NCI-H446 treated with DMSO at 0.1 percent for 48 hours (cell line): ENCODE measurements around the gene MED31.
"Not testable (repeated sequence)": the region's sequence is repeated elsewhere in the genome, so short reads cannot be mapped to it uniquely, and the experiment has no call there.

Source experiments
- DNase-seq: peaks from one replicate; lab custom pipeline; 2025; lab: John Stamatoyannopoulos, UW

MED31 gene

DNA sequence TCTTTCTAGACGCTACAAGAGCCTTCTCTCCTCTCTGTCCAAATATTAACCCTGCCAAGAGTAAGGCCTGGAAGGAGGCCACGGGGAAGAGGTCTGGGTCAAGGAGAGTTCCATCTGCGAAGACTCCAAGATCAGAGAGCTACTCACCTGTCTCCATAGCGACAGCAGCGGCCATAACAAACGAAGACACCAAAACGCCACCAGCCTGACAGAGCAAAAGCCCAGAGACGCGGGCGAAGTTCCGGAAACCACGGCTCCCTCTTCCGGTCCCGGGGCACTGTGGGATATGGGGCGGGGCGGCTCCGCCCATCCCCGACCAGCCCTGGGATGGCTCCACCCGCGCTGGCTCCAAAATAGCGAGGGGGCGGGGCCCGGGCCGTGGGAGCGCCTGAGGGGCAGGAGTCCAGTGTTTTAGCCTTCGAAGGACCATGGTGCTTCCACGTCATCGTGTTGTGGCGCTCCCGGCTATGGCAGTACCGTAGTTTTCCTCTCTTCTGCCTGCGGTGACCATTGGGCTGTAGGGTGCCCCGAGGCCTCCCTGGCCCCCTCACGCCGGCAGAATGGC, at the start of gene MED31, which contains the start of gene C17orf100:
MED31 (minus strand) TSS at position 252 of the 565 bp plus-strand sequence; CDS start at position 175, 77 bp downstream.
C17orf100 (plus strand) TSS at position 409 of the 565 bp plus-strand sequence; CDS start at position 561, 152 bp downstream.
- peak; percentile 86 for DNase-seq

DNA sequence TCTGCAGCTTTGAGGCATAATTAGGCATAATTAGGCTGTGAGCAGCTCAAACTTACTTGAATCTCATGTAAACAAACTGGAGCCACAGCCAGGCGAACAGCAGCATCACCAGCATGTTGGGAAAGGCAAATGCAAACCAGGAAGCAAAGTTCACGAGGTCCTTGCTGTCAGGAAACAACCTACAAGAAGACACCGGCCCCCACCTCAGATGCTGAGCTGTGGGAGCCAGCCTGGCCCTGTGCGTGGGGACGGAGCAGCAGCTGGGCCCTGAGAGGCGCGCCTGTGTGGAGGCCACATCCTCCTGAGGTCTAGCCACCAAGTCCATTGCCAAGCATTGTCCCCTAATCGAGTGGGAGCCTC, 49.5 kb upstream of the MED31 start:
- DNase-seq, result no peak

DNA sequence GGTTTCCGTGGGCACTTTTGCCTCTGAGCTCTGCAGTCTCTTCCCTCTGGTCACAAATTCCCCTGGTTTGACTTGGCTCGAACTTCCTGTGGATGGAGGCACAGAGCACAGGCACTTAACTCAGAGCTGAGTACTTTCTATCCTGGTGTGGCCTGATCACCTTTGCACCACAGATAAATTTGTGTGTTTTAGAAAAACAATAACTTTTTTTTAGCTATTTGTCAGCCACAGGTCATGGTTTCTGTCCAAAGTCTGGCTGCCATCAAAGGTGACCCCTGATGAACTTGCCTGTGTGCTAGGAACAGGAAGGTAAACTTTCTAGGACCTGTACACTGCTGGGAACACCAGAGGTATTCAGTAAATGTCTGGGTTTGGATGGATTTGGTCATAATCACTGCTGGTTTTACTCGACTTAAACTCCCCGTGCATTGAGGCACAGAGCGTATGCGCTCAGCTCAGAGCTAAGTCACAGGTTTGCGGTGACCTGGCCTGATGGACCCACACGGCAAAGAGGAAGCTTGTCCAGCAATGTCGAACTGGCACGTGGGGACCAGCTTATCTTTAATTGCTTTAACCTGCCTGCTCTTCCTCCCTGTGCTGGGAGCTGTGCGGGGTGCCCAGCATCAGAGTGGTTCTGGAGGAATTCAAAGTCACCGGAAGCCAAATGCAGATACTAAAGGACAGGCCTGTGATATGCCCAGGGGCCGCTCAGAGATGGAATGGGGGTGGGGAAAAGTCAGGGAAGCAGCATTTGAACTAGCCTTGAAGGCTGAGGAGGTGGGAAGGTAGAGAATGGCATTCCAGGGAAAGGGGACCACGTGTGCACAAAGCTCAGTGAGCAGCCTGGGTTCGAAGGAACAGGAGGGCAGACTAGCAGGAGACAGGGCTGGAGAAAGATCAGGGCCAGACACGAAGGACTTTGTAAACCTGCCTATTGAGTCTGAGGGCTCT, 48.9 kb upstream of the MED31 start:
- no peak for DNase-seq

DNA sequence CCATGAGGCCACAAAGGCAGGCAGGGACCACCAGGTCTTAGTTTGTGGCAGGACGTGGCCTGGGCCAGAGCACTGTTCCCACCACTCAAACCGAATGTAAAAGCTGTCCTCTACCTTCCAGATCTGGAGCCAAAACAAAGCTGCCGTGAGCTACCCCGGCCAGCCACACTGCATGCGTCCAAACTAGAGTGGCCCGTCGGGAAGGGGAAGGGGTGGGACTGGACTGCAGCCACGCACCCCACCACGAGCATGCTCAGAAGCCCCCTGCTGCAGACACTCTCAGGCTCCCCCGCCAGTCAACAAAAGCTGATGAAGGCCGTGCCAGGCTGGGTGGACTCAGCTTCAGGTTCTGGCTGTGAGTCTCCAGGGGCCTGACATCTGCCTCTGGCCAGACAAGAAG, 46.6 kb upstream of the MED31 start:
- DNase-seq, result no peak

DNA sequence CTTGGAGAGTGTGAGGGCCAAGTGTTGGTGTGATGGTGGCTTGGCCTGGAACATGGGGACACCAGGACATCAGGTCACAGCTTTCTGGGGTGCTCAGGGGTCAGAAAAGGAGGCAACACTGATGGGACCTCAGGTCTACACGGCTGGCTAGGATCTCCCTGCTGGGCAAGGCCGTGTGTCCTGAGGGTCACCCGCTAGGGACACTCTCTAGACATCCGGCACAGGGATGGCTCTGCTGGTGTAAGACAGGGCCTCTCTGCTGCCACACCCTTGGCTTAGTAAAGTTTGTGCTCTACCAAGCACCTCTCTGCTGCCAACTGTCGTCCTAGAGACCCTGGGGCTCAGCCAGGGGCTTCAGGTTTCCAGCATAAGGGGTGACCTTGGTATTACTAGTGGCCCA, 45.5 kb upstream of the MED31 start:
- DNase-seq, result no peak

DNA sequence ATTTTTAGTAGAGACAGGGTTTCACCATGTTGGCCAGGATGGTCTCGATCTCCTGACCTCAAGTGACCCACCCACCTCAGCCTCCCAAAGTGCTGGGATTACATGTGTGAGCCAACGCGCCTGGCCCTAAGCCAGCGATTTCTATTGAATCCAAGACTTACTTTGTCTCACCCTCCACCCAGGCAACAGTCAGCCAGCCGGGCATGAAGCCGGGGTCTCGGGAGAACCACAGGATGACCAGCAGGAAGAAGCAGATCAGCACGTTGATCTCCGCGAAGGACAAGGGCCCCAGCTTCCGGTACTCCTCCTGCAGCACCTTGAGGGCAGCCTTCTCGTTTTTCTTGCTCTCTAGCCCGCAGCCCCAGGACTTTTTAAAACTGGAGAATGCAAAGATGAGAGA, 44.2 kb upstream of the MED31 start:
- no peak for DNase-seq

DNA sequence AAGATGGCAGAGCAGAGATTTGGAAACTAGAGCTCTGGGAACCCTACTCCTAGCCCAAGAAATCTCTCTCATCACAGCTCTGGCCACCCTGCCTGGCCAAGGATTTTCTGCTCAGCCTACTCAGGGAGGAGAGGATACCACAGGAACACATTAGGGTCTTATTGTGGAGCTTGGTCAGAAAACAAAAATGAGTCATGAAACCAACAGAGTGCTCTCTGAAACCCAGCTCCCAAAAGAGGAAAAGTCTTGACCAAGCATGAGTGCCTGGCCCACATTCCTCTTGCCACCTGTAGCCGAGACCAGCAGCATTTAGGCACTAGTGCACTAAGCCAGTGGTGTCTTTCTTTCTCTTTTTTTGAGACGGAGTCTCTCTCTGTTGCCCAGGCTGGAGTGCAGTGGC, 43.6 kb upstream of the MED31 start:
- no peak for DNase-seq

DNA sequence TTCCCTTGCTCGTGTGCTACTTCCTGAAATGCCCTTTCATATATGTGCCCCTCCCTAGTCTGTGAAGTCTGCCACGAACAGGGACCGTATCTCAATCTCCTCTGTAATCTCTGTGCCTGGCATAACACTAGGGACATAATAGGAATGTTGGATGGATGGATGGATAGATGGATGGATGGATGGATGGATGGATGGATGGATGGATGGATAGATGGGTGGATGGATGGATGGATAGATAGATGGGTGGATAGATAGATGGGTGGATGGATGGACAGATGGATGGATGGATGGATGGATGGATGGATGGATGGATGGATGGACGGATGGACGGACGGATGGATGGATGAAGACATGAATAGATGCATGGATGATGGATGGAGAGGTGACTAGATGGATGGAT, 40.6 kb upstream of the MED31 start:
- not testable (repeated sequence) for DNase-seq

DNA sequence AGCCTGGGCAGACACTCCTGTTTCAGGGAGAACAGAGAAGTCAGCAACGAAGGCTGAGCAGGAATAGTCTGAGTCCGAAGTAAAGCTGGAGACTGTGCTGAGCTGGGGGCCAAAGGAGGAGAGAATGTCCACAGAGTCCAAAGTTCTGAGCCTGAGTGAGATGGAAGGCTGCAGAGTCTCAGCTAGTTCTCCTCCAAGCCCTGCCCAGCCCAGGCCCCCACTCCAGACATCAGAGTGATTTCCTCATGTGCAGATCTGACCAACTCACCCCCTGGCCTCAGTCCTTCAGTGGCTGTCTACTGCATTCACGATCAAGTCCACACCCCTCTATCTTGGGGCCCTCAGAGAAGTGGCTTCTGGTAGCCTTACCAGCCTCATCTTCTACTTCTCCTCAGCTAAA, 40.1 kb upstream of the MED31 start:
- DNase-seq, result no peak

DNA sequence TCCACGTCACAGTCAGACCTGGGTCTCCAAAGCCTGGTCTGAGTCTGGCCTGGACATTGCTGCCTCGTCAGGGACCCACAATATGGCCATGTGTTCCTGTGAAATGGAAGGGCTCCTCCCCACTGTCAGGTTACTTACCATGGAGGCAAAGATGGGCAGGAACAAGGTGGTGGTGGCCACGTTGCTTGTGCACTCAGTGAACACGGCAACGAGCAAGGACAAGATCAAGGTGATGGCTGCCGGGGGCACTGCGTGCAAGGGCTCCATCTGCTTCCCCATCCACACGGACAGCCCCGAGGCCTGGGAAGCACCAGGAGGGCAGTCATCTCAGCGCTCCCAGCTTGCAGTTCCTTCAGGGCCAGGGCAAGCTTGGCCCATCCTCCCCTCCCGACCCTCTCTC, 39.2 kb upstream of the MED31 start:
- no peak for DNase-seq

DNA sequence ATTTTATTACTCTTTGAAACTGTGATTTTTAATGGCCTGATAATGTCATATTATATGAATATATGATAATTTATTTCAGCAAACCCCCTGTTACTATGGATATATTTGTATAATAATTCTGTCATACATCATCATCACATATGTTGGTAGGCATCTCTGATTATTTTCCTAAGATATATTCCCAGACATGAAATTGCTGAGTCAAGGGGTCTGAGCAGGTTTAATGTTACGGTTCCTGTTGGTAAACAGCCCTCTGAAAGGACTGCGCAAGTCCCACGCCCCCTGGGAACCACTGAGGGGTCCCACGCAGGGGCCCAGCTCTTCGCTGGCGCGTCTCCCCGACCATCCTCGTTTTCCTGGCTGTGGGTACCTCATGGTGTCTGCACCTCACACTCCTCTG, 37.5 kb upstream of the MED31 start:
- DNase-seq, result no peak

DNA sequence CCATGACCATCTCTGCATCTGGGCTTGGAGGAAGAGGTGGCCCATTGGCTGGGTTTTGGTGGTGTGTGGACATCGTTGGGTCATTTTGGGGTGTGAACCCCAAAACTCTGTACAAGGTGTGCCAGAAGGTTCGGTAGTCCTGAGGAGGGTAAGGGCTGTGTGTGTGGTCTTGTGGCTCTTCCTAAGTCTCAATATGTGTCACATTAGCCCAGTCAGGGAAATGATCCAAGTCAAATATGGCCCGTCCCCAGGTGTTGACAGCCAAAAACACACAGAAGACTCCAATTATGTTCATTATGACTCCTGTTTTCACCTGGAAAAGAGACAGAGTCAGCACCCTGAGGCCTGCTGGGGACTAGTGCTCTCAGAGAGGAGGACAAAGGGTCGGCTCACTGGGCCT, 34.6 kb upstream of the MED31 start:
- DNase-seq, result no peak

DNA sequence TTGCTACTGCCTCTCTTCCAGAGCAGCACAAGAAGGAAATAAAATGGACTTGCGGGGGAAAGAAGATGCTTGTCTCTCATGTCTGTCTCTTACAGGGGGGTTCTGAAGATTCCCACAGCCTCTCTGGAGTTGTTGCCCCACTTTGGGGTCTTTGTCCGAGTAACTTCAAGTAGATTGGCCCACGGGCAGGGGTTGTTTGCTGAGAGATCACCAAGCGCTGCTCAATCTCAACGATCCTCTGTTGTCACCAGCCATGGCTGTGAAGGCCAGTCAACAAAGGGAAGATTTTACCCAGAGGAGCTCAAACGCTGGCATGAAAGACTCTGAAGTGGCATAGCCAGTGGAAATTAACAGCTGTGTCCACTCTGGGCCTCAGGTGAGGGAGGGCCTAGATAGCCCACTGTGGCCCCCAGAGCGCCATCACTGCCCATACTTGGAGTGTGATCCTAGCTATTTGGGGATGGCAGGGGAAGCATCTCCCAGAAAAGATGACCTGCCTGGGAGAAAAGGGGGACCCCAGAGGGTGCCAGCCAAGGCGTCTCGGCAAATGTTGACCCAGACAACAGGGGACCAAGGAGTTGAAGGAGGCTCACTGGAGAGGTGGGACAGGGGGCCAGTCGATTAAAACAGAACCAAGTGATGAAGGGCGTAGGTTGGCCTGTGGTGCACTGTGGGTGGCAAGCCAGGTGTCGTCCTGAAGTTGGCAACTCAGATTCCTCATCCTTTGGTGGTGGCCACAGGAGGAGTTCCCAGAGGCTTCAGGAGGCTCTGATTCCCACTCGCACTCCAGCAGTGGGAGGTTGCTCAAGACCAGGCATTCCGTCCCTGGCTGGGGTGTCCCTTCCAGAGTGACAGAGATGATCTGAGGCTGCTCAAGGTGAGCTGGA, 33.7 kb upstream of the MED31 start:
- no peak for DNase-seq

DNA sequence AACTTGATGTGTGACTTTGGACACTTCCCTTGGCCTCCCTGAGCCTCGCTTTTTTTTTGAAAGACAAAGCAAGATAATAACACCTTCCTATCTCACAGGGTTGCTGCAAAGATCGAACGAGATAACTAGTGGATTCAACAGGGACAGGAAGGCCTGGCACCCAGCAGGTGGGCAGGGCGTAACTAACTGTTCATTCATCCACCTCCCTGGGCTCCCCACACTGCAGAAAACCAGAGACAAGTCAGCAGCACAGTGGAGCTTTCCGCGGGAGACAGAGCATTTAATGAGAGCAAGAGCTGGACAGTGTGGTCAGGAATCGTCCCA, 33.0 kb upstream of the MED31 start:
- no peak for DNase-seq

DNA sequence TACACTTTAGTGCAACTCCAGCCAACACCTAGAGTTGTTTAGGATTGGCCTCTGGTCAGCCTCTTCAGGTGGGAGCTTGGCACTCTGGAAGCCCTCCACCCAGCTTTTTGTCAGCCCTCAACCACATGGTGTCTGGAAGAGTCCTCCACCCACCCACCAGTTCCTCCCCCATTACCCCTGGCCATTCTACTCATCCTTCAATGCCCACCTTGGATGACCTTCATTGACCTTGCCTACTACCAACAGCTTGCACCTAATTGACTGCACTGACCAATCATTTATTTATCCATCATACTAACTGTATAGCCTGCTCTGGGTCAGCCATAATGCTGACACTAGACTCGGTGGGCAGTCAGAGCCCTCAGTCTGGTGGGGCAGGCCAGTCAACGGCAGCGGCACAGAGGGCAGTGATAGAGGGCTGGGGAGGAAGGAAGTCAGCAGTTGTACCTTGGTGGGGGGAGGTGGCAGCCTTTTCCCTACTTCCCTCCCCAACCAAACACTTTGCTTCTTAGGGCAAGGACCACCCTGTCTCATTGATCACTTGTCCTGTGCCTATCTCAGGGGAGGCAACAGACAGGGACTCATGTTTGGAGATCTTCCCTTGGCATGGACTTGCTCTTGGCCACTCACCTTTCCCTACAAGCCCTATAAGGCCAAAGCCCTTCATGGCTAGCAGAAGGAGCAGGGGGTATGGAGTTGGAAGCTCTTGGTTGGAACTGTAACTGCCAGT, 32.5 kb upstream of the MED31 start:
- no peak for DNase-seq

DNA sequence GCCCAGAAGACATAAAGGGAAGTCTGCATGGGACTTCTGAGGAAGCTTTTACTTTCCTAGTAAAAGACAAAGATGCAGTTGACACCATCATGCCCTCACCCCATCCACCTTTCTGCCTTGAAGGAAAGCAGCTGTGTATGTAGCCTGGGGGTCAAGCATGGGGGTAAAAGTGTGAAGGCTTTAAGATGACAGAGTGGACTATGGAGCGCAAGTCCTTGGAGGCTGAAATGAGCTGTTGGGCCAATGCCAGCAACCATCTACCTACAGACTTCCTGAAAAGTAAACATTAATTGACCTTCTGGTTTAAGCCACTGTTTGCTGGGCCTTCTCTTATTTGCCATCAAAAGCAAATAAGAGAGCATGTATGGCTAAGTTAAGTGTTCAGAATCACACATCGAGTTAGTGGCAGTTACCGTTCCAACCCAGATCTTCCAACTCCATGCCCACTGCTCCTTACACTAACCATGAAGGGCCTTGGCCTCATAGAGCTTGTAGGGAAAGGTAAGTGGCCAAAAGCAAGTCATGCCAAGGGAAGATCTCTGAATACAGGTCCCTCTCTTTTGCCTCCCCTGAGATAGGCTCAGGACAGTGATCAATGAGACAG, 31.8 kb upstream of the MED31 start:
- DNase-seq, result no peak

DNA sequence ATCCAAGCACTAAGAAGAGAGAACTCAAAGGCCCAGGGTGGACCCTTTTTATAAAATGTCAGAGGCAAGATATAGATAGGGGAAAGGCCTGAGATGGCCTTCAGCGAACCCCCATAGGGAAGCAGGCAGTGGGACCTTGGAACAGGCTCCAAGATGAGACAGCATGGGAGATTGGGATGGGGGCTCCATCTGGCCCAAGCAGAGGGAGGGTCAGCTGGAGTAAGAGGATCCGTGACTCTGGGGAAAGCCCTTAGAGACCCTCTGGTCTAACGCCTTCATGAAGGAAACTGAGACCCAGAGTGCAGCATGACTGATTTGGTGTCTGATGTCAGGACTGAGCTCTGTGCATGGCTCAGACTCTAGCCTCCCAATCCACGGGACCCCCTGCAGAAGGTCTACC, 30.9 kb upstream of the MED31 start:
- DNase-seq, result no peak

DNA sequence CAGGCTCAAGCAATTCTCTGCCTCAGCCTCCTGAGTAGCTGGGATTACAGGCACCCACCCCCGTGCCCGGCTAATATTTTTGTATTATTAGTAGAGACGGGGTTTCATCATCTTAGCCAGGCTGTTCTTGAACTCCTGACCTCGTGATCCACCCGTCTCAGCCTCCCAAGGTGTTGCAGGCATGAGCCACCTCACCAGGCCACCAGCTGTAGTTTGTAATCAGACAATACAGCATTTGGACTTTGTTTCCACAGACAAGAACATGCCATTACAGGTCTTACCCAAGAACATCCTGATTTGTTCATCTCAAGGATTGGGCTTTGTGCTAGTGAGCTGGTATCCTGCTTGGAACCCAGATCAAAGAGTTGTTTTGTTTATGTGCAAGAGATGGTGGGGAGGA, 30.3 kb upstream of the MED31 start:
- DNase-seq, result no peak

DNA sequence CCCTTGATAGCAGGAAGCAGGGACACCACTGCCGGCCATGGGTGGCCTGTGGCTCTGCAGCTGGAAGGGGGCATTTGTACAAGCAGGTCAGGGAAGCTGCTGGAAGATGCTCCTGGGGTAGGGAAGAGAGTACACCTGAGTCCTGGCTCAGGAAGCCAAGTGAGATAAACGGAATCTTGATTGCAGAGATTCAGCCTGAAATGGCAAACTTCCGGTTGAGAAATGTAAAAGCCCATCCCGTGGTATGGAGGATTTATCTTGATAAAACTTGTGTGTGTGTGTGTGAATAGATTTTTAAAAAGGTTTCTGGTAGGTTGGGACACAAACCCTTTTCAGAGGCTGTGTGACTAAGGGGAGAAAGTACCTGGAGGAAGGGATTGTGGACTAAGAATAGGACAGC, 29.8 kb upstream of the MED31 start:
- no peak for DNase-seq

DNA sequence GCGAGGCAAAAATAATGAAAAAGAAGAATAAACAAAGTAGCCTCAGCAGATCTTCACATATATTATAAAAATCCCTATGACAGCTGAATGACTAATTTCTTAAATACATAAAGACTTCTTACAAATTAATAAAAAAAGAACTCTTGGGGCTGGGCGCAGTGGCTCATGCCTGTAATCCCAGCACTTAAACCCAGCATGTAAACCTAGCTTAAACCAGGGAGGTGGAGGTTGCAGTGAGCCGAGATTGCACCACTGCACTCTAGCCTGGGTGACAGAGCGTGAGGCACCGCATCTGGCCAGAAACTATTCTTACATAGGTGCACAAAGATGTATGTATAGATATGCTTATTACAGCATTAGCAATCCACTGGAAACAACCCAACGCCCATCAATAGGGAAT, 27.8 kb upstream of the MED31 start:
- no peak for DNase-seq

DNA sequence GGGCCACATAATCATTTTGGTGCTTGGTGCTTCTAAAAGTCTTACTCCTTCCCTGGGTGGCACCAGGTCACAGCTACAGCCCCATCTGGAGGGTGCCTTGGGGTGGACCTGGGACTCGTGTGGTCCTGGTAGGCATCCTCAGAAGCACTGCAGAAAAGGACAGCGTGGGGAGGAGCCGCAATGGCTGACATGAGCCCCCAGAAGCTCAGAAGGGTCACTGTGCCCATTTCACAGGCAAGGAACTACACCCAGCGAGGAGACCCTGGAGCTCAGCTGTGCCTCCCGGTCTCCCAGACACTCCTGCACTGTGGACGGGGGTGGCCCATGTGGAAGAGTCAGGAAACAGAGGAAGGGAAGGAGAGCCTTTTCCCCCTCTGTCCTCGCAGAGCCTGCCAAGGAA, 26.5 kb upstream of the MED31 start:
- no peak for DNase-seq
